SU-DHL-6 (cell line): ENCODE measurements around the gene SOX18.

Experiments
- H2AFZ ChIP-seq: fragments of 200-600 bp; sonication (generic); 2 replicates; pipeline ENCODE4 v1.6.1; 2014; ENCODE audit warnings: low read depth, mild to moderate bottlenecking, moderate library complexity, mixed read lengths, antibody characterized with exemption, low read length; ENCODE audit not compliant: severe bottlenecking
- H3F3A ChIP-seq: fragments of 200-600 bp; shearing (Covaris generic); 2 replicates; pipeline ENCODE4 v1.6.0; 2016; ENCODE audit warnings: antibody characterized with exemption, mild to moderate bottlenecking; ENCODE audit not compliant: insufficient read depth
- H3K27ac ChIP-seq: fragments of 200-600 bp; sonication (generic); 2 replicates; pipeline ENCODE4 v1.5.1; 2016; ENCODE audit warnings: low read depth, mild to moderate bottlenecking, low read length, moderate library complexity, mixed read lengths
- H3K27me3 ChIP-seq: fragments of 200-600 bp; sonication (generic), shearing (Covaris generic); 2 replicates; pipeline ENCODE4 v1.6.0; 2014; ENCODE audit warnings: mild to moderate bottlenecking, low read length
- H3K36me3 ChIP-seq: fragments of 200-600 bp; sonication (generic); 2 replicates; pipeline ENCODE4 v1.6.1; 2014; ENCODE audit warnings: mild to moderate bottlenecking, low read length, mixed read lengths
- H3K4me2 ChIP-seq: fragments of 300-600, 200-600 bp; shearing (Covaris generic), sonication (generic); 2 replicates; pipeline ENCODE4 v1.6.0; 2014; ENCODE audit warnings: low read length, low read depth, mild to moderate bottlenecking; ENCODE audit not compliant: poor library complexity, severe bottlenecking
- H3K4me3 ChIP-seq: fragments of 200-600 bp; sonication (generic); 2 replicates; pipeline ENCODE4 v1.5.1; 2014; ENCODE audit warnings: antibody characterized with exemption, low read length, mild to moderate bottlenecking, mixed read lengths; ENCODE audit not compliant: insufficient read depth, poor library complexity, severe bottlenecking
- H3K79me2 ChIP-seq: fragments of 200-600 bp; sonication (generic); 2 replicates; pipeline ENCODE4 v1.6.1; 2014; ENCODE audit warnings: mild to moderate bottlenecking, low read length, moderate library complexity; ENCODE audit not compliant: insufficient read depth
- H3K9ac ChIP-seq: fragments of 200-600 bp; sonication (generic); 2 replicates; pipeline ENCODE4 v1.7.0; 2014; ENCODE audit warnings: mild to moderate bottlenecking, low read length
- H3K9me2 ChIP-seq: fragments of 200-600 bp; sonication (generic); replicated peaks from 2 replicates; pipeline ENCODE4 v1.6.1; 2014; ENCODE audit warnings: low read length; ENCODE audit not compliant: insufficient read depth
- H3K9me3 ChIP-seq: fragments of 200-600 bp; sonication (generic); 2 replicates; pipeline ENCODE4 v1.6.1; 2014; ENCODE audit warnings: low read length, mixed read lengths; ENCODE audit not compliant: insufficient read depth
- H4K20me1 ChIP-seq: fragments of 200-600 bp; sonication (generic); 2 replicates; pipeline ENCODE4 v1.6.1; 2014; ENCODE audit warnings: low read depth, mild to moderate bottlenecking, antibody characterized with exemption, low read length, moderate library complexity, mixed read lengths
- CTCF ChIP-seq: fragments of 200-600 bp; sonication (generic); IDR thresholded peaks from one replicate; pipeline ENCODE4 v1.5.1; 2017; ENCODE audit warnings: antibody characterized with exemption, mild to moderate bottlenecking, low read length, moderate library complexity; ENCODE audit not compliant: insufficient read depth, poor library complexity, severe bottlenecking
- EZH2phosphoT487 ChIP-seq: fragments of 200-600 bp; sonication (generic), shearing (Covaris generic); conservative IDR thresholded peaks from 2 replicates; pipeline ENCODE4 v1.6.1; 2018; ENCODE audit warnings: mild to moderate bottlenecking, antibody characterized with exemption, low read length, moderate library complexity, mixed read lengths

The SOX18 gene

GRCh38 chr20:64086801-64087200 is 37.4 kb upstream of the SOX18 start:
- Histone ChIP-seq H4K20me1 (no peaks in the 10 kb centered on the region), H3K79me2 (no peaks in the 10 kb centered on the region), H3K9me3 (no peaks in the 10 kb centered on the region), H3K9ac (no peak overlapping the region), H3K9me2 (no peaks in the 10 kb centered on the region), H2AFZ (no peak overlapping the region), H3K4me3 (no peak overlapping the region), H3K27me3 (no peaks in the 10 kb centered on the region), H3K4me2 (no peak overlapping the region), H3K36me3 (no peaks in the 10 kb centered on the region), H3F3A (0 out of 2 replicates have a peak, but pooled peaks cover 4% of the 10 kb centered on the region), H3K27ac (no peak overlapping the region)
- TF ChIP-seq CTCF (no peak), EZH2phosphoT487 (no peak)

GRCh38 chr20:64084685-64085152 is 35.3 kb upstream of the SOX18 start:
- no peaks in the 10 kb centered on the region for H3K9me3 ChIP-seq
- H3K4me3 ChIP-seq = no peak overlapping the region
- no peaks in the 10 kb centered on the region for H4K20me1 ChIP-seq
- no peak overlapping the region for H3K9ac ChIP-seq
- H3K36me3 ChIP-seq = no peaks in the 10 kb centered on the region
- H3K27me3 ChIP-seq = no peaks in the 10 kb centered on the region
- H3K9me2 ChIP-seq = no peaks in the 10 kb centered on the region
- H3K79me2 ChIP-seq = no peaks in the 10 kb centered on the region
- no peak overlapping the region for H3K4me2 ChIP-seq
- H3F3A ChIP-seq = peaks cover 15% of the 10 kb centered on the region; the same call in 1 of the 2 replicates
- TF ChIP-seq EZH2phosphoT487 (no peak), CTCF (no peak)
- H3K27ac ChIP-seq = no peak overlapping the region
- no peak overlapping the region for H2AFZ ChIP-seq

- Histone ChIP-seq H3K27ac (no peak within 1 kb of the TSS), H3K4me2 (peak within 1 kb of the TSS; percentile 36), H3K9ac (0 out of 2 replicates have a peak within 1 kb of the TSS, but pooled peaks have one; percentile 22)
Observed at GRCh38 chr20:64083804-64084684, 34.6 kb upstream of the SOX18 start, which contains the start of gene LKAAEAR1. TSS of gene LKAAEAR1 (minus strand) at chr20:64084398. CDS start at chr20:64084219, 179 bp downstream.

More at GRCh38 chr20:64083804-64084684, 34.6 kb upstream of the SOX18 start, which contains the start of gene LKAAEAR1:
- peaks cover 20% of the 10 kb centered on the region; the same call in 1 of the 2 replicates for H3F3A ChIP-seq
- no peaks in the 10 kb centered on the region for H3K27me3 ChIP-seq
- no peaks in the 10 kb centered on the region for H3K9me3 ChIP-seq
- H3K79me2 ChIP-seq = no peaks in the 10 kb centered on the region
- no peaks in the 10 kb centered on the region for H4K20me1 ChIP-seq
- H2AFZ ChIP-seq = no peak within 1 kb of the TSS
- H3K4me3 ChIP-seq = no peak within 1 kb of the TSS
- H3K36me3 ChIP-seq = no peaks in the 10 kb centered on the region
- no peaks in the 10 kb centered on the region for H3K9me2 ChIP-seq
- TF ChIP-seq CTCF = no peak
- TF ChIP-seq EZH2phosphoT487 = no peak
